Midbrain (tissue), 1 donor: ENCODE data around the gene PLGLB2.
"Not testable (repeated sequence)": the region's sequence is repeated elsewhere in the genome, so short reads cannot be mapped to it uniquely, and the experiment has no call there.

ENCODE experiments used
- DNase-seq: peaks from one replicate; lab custom pipeline; 2025; lab: John Stamatoyannopoulos, UW

Gene PLGLB2

DNA sequence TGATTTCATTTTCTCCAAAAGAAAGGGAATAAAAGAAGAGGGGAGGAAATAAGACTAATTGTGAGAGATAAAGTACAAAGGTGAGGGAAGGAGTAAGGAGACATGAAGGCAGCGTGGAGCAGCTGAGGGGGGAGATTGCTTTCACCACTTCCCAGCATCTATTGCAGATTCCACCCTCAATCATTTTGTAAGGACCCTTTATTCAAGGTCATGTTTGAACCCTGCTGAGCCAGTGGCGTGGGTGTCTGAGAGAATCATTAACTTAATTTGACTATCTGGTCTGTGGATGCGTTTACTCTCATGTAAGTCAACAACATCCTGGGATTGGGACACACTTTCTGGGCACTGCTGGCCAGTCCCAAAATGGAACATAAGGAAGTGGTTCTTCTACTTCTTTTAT, at the start of gene PLGLB2:
TSS of gene PLGLB2 (plus strand) at position 297 of the 400 bp plus-strand sequence. CDS start at position 364, 67 bp downstream.
- not testable (repeated sequence) for DNase-seq

DNA sequence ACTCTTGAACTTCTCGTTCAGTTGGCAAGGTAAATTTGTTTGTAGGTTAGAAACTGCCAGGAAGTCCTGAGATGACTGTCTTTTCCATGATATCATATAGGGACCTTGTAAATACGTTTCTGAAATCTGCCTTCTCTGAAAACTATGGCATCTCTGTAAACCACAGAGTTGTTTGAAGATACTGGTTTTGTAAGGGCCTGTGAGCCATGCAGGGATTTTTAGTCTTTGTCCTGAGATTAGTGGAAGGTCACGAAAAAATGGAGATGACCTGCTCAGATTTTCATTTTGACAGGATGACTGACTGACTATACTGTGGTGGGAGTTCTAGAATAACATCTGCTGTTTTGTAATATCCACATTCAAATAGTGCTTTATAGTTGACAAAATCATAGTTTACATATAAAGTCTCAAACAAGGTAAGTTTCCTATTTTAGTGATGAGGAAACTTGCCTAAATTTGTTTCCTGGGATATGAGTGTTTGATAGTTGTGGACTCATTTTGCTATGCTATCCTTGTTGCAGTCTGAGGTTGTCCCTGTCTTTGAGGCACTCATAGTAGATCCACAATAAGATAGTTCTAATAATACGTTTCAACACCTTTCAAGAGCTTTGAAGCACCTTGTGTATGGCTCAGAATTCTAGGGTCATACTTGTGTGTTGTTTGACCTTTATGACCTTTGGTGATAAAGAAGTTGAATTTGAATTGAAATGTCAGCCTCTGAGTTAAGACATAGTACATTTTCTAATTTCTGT, 43.1 kb upstream of the PLGLB2 start:
- DNase-seq: not testable (repeated sequence)

GRCh38 chr2:87708368-87708767, 39.5 kb upstream of the PLGLB2 start:
- DNase-seq: not testable (repeated sequence)

DNA sequence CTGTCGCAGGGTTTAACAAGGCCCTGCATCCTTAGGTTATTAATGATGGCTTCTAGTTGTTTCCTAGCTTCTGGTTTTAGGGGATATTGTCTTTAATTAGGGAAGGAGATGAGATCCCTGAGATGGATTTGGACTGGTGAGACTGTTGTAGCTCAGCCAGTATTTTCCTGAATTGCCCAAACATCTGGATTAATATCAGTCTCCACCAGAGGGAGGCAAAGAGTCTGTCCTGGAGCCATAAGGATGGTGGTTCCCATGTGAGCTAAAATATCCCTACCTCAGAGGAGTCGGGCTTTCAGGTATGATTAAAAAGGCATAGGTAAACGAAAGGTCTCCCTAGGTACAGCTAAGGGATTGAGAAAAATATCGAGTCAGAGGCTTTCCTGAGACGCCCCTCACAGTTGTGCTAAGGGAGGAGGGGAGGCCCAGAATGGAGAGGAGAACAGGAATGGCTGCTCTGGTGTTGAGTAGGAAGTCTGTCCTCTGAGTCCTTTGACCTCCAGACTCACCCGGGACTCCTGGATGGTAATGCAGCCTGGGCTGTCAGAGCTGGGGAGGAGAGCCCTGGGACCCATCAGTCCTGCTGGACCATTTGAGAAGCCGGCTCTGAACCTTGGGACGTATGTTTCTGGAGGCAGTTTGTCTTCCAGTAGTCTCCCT, 19.8 kb upstream of the PLGLB2 start:
- not testable (repeated sequence) for DNase-seq

DNA sequence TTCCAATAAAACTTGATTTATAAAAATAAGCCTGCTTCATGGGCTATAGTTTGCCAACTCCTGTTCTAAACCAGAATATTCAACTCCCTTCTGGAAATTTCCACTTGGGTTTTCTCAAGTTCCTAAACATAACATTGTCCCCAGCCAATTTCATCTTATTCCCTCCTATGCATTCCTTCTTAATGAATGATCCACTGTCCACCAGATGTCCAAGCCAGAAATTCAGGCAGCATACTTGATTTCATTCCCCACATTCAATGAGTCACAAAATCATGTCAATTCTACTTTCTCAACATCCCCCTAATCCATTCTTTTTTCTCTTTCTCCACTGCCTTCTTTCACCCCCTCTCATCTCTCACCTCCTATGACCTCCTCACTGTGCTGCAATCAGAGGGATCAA, 7.0 kb upstream of the PLGLB2 start:
- not testable (repeated sequence) for DNase-seq

- DNase-seq: not testable (repeated sequence)
Measured at GRCh38 chr2:87742393-87743108, 5.3 kb upstream of the PLGLB2 start.

DNA sequence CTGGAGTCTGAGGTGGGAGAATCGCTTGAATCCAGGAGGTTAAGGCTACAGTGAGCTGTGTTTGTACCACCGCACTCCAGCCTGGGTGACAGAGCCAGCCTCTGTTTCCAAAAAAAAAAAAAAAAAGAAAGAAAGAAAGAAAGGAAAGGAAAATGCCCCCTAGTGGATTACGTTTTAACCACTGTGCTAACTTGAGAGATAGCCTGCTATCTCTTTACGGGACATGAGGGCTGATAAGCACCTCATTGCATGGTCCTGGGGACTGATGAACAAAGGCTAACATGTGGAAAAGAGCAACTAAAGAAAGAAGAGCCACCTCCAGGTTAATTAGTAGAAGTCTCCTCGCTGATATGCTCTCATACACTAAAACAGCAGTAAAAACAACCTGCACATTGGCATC, 4.2 kb upstream of the PLGLB2 start:
- DNase-seq: not testable (repeated sequence)

DNA sequence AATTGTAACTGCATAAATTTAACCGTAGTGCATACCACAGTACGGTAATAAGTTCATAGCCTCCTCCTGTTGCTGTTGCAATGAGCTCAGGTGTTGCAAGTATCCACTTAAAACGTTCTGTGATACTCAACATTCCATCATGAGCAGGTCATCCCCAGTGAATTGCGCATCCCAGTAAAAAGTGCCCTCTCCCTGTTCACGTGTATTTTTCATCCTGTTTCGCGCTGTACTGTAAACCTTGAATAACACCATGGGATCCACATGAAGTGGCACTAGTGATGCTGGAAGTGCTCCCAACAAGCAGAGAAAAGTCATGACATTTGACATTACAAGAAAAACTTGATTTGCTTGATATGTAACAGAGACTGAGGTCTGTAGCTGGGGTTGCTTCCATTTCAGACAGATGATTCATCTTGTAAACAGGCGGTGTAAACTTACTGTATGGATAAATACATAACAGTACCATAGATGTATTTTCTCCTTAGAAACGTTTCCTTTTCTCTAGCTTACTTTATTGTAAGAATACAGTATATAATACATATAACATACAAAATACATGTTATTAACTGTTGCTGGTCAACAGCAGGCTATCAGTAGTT, 2.4 kb upstream of the PLGLB2 start:
- not testable (repeated sequence) for DNase-seq

DNA sequence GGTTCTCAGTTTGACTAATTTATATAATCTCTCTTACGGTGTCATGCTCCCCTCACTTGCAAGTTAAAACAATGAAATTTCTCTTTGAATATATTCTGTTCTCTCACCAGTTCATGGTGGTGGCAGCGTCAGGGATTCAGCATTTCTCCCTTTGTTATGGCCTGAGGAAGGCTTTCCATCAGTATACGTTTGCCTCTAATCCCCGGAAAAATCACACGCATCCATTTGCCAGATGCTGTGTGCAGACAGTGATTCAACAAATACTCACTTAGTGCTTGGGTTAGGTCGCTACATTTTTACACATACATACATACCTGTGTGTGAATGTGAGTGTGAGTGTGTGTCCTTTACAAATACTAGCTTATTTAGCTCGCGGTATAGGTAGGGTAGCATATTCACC, 637 bp downstream of the PLGLB2 start:
- DNase-seq: not testable (repeated sequence)

DNA sequence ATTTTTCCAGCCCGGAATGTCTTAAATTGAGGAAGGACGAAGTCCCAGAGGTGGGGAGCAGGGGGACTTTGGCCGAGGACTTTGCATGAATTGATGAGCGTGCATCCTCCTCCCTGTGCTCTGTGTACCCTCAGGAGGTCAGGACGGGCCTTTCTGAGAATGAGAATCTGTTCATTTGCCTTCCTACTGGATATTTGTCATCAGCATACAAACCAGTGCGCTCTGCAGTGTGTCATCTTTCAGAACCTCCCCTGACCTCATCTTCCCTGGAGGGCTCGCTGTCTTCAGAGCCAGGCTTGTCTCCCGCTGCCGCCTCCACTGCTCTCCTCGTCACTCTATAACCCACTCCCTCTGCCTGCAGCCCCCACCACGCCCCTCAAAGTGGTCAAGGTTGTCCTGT, 2.7 kb downstream of the PLGLB2 start:
- DNase-seq: not testable (repeated sequence)

DNA sequence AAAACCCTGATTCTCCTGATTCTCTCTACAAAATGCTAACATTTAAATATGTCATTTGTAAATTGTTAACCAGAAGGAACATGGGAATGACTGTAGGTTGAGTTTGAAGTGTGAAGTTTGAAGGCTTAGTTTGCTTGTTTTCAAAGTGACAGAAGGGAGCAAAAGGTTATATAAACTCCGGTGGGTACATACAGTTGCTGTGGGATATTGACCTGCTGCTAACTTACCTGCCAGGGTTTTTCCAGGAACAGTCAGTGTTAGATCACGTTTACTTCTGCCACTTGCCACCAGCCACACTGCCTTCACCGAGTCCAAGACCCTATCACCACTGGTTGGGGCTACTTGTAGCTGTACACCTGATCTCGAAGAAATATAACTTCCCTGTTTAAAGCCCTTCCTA, 6.9 kb downstream of the PLGLB2 start:
- not testable (repeated sequence) for DNase-seq
